ENCODE data around the gene STK24.

DNA sequence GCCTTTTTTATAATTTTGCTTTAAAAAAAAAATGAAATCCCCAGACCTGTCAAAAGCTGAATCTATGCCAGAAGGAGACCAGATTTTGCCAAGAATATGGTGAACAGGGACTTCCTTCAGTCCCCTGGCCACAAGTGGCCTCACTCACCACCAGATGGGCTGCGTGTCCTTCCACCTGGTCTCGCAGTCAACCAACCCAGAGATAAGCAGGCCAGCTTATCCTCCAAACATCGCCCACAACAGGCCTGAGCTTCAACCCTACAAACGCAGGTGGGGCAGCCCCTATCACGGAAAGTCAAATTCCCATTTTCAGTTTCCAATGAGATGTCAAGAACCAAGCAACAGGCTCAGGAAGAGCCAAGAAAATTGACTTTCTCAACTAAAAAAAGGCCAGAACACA is 30.5 kb downstream of the STK24 start:
- TF ChIP-seq EP300 (IDR thresholded peaks at IDR 0.05), result no peak
- no peak for TF ChIP-seq POLR2A (IDR thresholded peaks at IDR 0.05)
- TF ChIP-seq, protein P1, sequence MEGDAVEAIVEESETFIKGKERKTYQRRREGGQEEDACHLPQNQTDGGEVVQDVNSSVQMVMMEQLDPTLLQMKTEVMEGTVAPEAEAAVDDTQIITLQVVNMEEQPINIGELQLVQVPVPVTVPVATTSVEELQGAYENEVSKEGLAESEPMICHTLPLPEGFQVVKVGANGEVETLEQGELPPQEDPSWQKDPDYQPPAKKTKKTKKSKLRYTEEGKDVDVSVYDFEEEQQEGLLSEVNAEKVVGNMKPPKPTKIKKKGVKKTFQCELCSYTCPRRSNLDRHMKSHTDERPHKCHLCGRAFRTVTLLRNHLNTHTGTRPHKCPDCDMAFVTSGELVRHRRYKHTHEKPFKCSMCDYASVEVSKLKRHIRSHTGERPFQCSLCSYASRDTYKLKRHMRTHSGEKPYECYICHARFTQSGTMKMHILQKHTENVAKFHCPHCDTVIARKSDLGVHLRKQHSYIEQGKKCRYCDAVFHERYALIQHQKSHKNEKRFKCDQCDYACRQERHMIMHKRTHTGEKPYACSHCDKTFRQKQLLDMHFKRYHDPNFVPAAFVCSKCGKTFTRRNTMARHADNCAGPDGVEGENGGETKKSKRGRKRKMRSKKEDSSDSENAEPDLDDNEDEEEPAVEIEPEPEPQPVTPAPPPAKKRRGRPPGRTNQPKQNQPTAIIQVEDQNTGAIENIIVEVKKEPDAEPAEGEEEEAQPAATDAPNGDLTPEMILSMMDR (IDR thresholded peaks at IDR 0.05), result no peak

Data from tibial nerve (tissue), 4 donors.